Breast epithelium (tissue), 4 donors: Measurements from ENCODE around the gene YOD1. TPM values are rescaled to one million over a fixed set of nuclear protein-coding genes. Genes with fewer than 3 reads are reported as not detected.

Experiments
- DNase-seq, 2 donors: peaks; one replicate each; pipeline ENCODE4 v3.0.0-alpha.2; 2019; ENCODE audit warnings: low spot score in 2 of 2
- H3K27ac ChIP-seq, 2 donors: fragments of 200-600 bp; sonication (generic) in 1 of 2; one replicate each; pipeline ENCODE4 v1.5.1; 2016 to 2019; ENCODE audit warnings: mild to moderate bottlenecking in 1 of 2
- H3K27me3 ChIP-seq, 2 donors: fragments of 200-600 bp; sonication (generic) in 1 of 2; one replicate each; pipeline versions ENCODE4 v1.5.1 to v1.6.0; 2017 to 2019; ENCODE audit warnings: control low read depth in 1 of 2, mild to moderate bottlenecking in 1 of 2
- H3K36me3 ChIP-seq: fragments of 200-600 bp; one replicate; pipeline ENCODE4 v1.5.1; 2019
- H3K4me1 ChIP-seq, 2 donors: fragments of 200-600 bp; sonication (generic); one replicate each; pipeline ENCODE4 v1.5.1; 2016 to 2019; ENCODE audit warnings: control low read depth in 1 of 2
- H3K4me3 ChIP-seq, 3 donors: fragments of 200-600 bp; sonication (generic); 1 replicate in 2 of 3; 2 replicates in 1 of 3; pipeline ENCODE4 v1.5.1; 2016 to 2019; ENCODE audit warnings: mild to moderate bottlenecking in 3 of 3, moderate library complexity in 2 of 3
- H3K9me3 ChIP-seq, 2 donors: fragments of 200-600 bp; sonication (generic) in 1 of 2; one replicate each; pipeline ENCODE4 v1.5.1; 2016 to 2019; ENCODE audit warnings: control low read depth in 1 of 2
- POLR2A ChIP-seq: fragments of 450-650 bp; IDR thresholded peaks from one replicate; pipeline ENCODE4 v1.6.1; 2016; ENCODE audit warnings: antibody characterized with exemption, mild to moderate bottlenecking, moderate library complexity
- POLR2AphosphoS5 ChIP-seq, 3 donors: sonication (generic); formaldehyde crosslinking; IDR thresholded peaks; one replicate each; pipeline ENCODE4 v1.6.1; 2017; ENCODE audit warnings: antibody characterized with exemption in 3 of 3
- intact Hi-C: fragments of 100-400 bp; cut with DNase I; formaldehyde crosslinking; loops from one replicate; pipeline ENCODE4 v1.15.1; 2023; ENCODE audit warnings: low total_unique reads
- total RNA-seq, 3 donors: library from RNA; depleted of rRNA; stranded (reverse); fragments of >200 nt; gene quantifications; one replicate each; pipeline ENCODE4 v1.1.0, GENCODE V29; 2016
- TF ChIP-seq, protein P1 (sequence below), 3 donors: fragments of 450-650 bp; IDR thresholded peaks; one replicate each; pipeline ENCODE4 v1.5.1; 2016 to 2017; ENCODE audit warnings: antibody characterized with exemption in 3 of 3, mild to moderate bottlenecking in 3 of 3, moderate library complexity in 3 of 3

YOD1 gene
- total RNA-seq, 3 donors from 2014 or later: 6.9 to 13.3 (median 9.2) TPM

DNA sequence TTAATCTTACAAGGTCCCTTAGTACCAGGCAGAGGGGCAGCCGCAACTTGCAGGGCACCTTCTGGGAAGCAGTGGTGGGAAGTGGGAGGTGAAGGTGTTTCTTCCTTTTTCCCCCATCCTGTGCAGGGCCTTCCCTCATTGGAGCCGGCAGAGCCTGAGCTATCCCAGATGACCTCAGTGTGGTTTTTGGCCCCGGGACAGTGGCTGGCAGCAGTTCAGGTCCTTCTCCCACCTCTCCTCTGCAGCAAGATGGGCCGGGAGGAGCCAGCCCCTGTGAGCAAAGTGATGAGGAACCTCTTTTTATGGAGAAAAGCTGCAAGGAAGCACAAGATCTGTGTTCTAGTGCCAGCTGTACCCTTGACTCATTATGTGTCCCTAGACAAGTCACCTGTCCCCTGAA is 8.9 kb upstream of the YOD1 start:
- DNase-seq: no peak
- Histone ChIP-seq H3K4me1 (no peaks in the 10 kb centered on the region), H3K36me3 (no peaks in the 10 kb centered on the region), H3K27ac (peak overlapping the region; percentile 70 to 72), H3K27me3 (no peaks in the 10 kb centered on the region), H3K9me3 (no peaks in the 10 kb centered on the region), H3K4me3 (no peak overlapping the region)
- intact Hi-C loops: no loop called here
- TF ChIP-seq, protein P1, sequence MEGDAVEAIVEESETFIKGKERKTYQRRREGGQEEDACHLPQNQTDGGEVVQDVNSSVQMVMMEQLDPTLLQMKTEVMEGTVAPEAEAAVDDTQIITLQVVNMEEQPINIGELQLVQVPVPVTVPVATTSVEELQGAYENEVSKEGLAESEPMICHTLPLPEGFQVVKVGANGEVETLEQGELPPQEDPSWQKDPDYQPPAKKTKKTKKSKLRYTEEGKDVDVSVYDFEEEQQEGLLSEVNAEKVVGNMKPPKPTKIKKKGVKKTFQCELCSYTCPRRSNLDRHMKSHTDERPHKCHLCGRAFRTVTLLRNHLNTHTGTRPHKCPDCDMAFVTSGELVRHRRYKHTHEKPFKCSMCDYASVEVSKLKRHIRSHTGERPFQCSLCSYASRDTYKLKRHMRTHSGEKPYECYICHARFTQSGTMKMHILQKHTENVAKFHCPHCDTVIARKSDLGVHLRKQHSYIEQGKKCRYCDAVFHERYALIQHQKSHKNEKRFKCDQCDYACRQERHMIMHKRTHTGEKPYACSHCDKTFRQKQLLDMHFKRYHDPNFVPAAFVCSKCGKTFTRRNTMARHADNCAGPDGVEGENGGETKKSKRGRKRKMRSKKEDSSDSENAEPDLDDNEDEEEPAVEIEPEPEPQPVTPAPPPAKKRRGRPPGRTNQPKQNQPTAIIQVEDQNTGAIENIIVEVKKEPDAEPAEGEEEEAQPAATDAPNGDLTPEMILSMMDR (IDR thresholded peaks at IDR 0.05): no peak
- no peak for TF ChIP-seq POLR2A
- TF ChIP-seq POLR2AphosphoS5 (IDR thresholded peaks at IDR 0.05): no peak

DNA sequence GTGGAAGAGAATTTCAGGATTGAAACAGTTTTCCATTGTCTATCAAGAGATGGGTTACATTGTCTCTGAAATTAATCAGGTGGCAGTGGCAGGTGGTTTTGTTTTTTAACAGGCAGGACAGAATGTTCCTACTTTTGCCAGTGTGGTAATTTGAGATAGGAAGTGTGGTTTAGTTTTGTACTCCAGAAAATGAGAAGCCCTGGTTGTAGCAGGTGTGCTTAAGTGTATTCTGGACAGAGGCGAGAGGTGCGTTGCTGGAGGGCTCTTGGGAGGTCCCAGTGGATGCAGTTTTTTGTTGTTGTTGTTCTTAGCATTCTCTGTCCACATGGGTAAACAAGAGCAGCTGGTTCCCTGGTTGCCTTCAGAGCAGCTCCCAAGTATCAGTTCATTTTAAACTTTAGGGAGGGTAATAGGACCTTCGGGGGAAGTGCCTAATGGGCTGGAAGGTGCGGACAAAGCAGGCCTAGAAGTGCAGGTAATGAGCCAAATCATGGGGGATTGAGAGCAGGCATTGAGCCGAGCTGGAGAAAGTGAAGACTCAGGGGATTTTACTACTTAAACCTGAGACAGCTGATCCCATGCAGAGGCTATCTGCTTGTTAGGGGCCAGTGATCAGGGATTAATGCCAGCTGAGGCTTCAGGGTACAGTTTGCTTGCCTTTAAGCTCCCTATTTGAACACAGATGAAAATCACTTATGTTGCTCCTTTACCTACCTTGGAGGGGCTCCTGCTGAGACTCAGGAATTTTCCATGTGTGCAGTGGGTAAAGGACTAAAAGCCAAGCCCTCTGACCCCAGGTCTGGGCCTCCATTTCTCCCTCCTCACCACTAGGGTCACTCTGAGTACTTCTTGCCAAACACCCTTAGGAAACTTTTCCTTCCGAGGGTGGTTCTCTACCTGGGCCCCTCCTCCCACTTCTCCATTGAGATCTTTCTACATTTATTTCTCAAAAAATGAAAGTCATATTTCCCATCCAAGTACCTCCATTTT is 8.2 kb upstream of the YOD1 start:
- no peak for TF ChIP-seq POLR2A
- TF ChIP-seq, protein P1 (IDR thresholded peaks at IDR 0.05): no peak
- no peak for TF ChIP-seq POLR2AphosphoS5 (IDR thresholded peaks at IDR 0.05)
- Histone ChIP-seq H3K27me3 (no peaks in the 10 kb centered on the region), H3K27ac (peak overlapping the region; percentile 70 to 72), H3K9me3 (no peaks in the 10 kb centered on the region), H3K4me1 (no peaks in the 10 kb centered on the region), H3K36me3 (no peaks in the 10 kb centered on the region), H3K4me3 (no peak overlapping the region)
- no peak for DNase-seq
- intact Hi-C loops: no loop called here

DNA sequence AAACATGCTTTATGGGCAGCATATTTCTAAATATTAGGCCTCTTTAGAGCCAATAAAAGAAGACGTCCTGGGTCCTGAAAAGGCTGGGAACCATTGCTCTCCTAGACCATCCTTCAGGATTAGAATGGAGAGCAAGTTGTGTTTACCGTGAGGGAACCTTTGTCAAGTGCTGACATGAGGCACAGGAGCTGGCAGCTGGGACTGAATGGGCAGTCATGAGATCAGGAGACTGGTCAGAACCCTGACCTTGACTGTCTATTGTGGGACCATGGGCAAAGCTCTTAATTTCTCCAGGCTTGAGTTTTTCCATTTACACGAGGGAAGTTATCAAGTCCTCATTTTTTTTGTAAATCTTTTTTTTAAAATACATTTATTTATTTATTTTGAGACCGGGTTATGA is 7.2 kb upstream of the YOD1 start:
- no peak for TF ChIP-seq POLR2AphosphoS5 (IDR thresholded peaks at IDR 0.05)
- TF ChIP-seq, protein P1 (IDR thresholded peaks at IDR 0.05): no peak
- no peak for TF ChIP-seq POLR2A
- DNase-seq: no peak
- Histone ChIP-seq H3K4me1 (no peaks in the 10 kb centered on the region), H3K9me3 (no peaks in the 10 kb centered on the region), H3K36me3 (no peaks in the 10 kb centered on the region), H3K27me3 (no peaks in the 10 kb centered on the region), H3K27ac (peak overlapping the region in 1 of 2 donors; percentile 19), H3K4me3 (no peak overlapping the region)
- intact Hi-C loops: no loop called here

DNA sequence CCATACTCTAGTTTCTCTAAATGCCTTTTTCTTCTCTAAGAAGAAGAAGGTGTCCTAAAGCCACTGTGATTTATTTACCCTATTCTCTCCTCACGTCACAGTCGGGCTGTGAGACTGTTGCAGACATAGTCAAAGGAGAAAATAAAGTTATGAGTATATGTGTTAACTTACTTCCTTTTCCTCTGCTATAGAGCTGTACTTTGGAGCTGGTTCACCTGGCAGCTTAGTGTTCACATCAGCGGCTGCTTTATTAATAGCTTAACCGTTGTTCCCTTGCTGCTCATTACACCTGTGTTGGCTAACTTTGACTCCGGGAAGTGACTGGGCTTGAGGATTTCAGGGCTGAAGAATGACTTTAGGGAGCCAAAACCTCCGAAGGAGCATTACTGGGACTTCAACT is 5.7 kb upstream of the YOD1 start:
- no peaks in the 10 kb centered on the region for H3K27me3 ChIP-seq
- TF ChIP-seq, protein P1 (IDR thresholded peaks at IDR 0.05): no peak
- TF ChIP-seq POLR2AphosphoS5 (IDR thresholded peaks at IDR 0.05) (no peak), POLR2A (no peak)
- no peaks in the 10 kb centered on the region for H3K9me3 ChIP-seq
- H3K27ac ChIP-seq: peak overlapping the region in 1 of 2 donors; percentile 29
- no peak overlapping the region for H3K4me3 ChIP-seq
- intact Hi-C loops: no loop called here
- no peaks in the 10 kb centered on the region for H3K36me3 ChIP-seq
- peaks cover 0 to 6% of the 10 kb centered on the region in 2 donors for H3K4me1 ChIP-seq
- DNase-seq: no peak

DNA sequence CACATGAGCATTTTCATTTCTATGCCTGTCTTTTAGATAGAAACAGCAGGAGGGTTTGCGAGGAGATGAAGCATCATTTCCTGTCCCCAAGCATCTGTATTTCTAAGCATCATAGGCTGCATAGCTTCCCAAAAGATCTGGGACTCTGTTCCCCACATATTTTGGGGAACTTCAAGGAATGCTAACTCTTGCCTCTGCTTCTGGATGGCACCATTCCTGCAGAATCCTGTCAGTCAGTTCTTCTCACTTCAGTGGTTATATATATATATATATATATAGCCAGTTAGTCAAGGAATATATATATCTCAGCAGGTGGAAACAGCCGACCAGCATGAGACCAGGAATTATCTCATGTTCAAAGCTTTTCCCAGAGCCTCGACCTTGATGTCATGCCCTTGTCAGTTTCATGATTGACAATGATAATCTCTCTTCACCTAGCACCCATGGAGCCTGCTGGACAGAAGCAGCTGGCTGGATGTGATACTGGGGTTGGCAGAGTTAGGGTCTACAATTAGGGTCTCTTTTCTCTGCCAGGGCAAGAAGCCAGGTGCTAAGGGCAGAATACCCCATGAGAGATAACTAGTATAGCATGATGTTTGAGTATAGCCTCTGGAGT is 4.5 kb upstream of the YOD1 start:
- Histone ChIP-seq H3K4me1 (peaks cover 0 to 9% of the 10 kb centered on the region in 2 donors), H3K27ac (no peak overlapping the region), H3K36me3 (no peaks in the 10 kb centered on the region), H3K9me3 (no peaks in the 10 kb centered on the region), H3K4me3 (no peak overlapping the region), H3K27me3 (no peaks in the 10 kb centered on the region)
- intact Hi-C loops: no loop called here
- TF ChIP-seq, protein P1 (IDR thresholded peaks at IDR 0.05): no peak
- TF ChIP-seq POLR2A: no peak
- TF ChIP-seq POLR2AphosphoS5 (IDR thresholded peaks at IDR 0.05): no peak
- DNase-seq: no peak
